ENCODE measurements around the gene RBFA.
"Not testable (repeated sequence)": the region's sequence is repeated elsewhere in the genome, so short reads cannot be mapped to it uniquely, and the experiment has no call there.

The RBFA gene

GRCh38 chr18:80026363-80026762, 7.9 kb upstream of the RBFA start:
- no peak for DNase-seq (ENCODE audit: insufficient read length, low spot score)
- no peak for FAIRE-seq

GRCh38 chr18:80027719-80028118, 6.5 kb upstream of the RBFA start:
- DNase-seq (ENCODE audit: insufficient read length, low spot score); FAIRE-seq: not testable (repeated sequence)

- DNase-seq (ENCODE audit: insufficient read length, low spot score) (no peak), FAIRE-seq (no peak)
Observed at GRCh38 chr18:80029690-80030089, 4.5 kb upstream of the RBFA start.

- peak; percentile 45 for FAIRE-seq
Observed at GRCh38 chr18:80033181-80034067, 810 bp upstream of the RBFA start.

GRCh38 chr18:80034852-80035406, 695 bp downstream of the RBFA start:
- DNase-seq (ENCODE audit: insufficient read length, low spot score) (no peak), FAIRE-seq (peak; percentile 26)

More at GRCh38 chr18:80033181-80034067, 810 bp upstream of the RBFA start:
- DNase-seq (ENCODE audit: insufficient read length, low spot score): no peak

- FAIRE-seq (peak; percentile 49), DNase-seq (ENCODE audit: insufficient read length, low spot score) (no peak)
Observed at GRCh38 chr18:80035997-80036396, 1.8 kb downstream of the RBFA start.

GRCh38 chr18:80037300-80037699, 3.1 kb downstream of the RBFA start:
- FAIRE-seq: no peak
- DNase-seq (ENCODE audit: insufficient read length, low spot score): no peak

- DNase-seq (ENCODE audit: insufficient read length, low spot score) (no peak), FAIRE-seq (no peak)
Observed at GRCh38 chr18:80037869-80038630, 3.8 kb downstream of the RBFA start.

- FAIRE-seq: no peak
Observed at GRCh38 chr18:80040515-80040914, 6.3 kb downstream of the RBFA start.

GRCh38 chr18:80041424-80041823, 7.2 kb downstream of the RBFA start:
- no peak for FAIRE-seq
- no peak for DNase-seq (ENCODE audit: insufficient read length, low spot score)

More at GRCh38 chr18:80040515-80040914, 6.3 kb downstream of the RBFA start:
- no peak for DNase-seq (ENCODE audit: insufficient read length, low spot score)

- no peak for DNase-seq (ENCODE audit: insufficient read length, low spot score)
- FAIRE-seq: no peak
Observed at GRCh38 chr18:80042785-80043184, 8.6 kb downstream of the RBFA start.

GRCh38 chr18:80044072-80044471, 9.8 kb downstream of the RBFA start:
- FAIRE-seq: no peak
- DNase-seq (ENCODE audit: insufficient read length, low spot score): no peak

GRCh38 chr18:80046011-80046410, 11.8 kb downstream of the RBFA start:
- FAIRE-seq: no peak
- no peak for DNase-seq (ENCODE audit: insufficient read length, low spot score)

- DNase-seq (ENCODE audit: insufficient read length, low spot score) (no peak), FAIRE-seq (no peak)
Observed at GRCh38 chr18:80046431-80046830, 12.2 kb downstream of the RBFA start.

- DNase-seq (ENCODE audit: insufficient read length, low spot score) (no peak), FAIRE-seq (no peak)
Observed at GRCh38 chr18:80046961-80047541, 12.8 kb downstream of the RBFA start.

- FAIRE-seq: no peak
Observed at GRCh38 chr18:80050797-80051196, 16.6 kb downstream of the RBFA start.

GRCh38 chr18:80056095-80056494, 21.9 kb downstream of the RBFA start:
- DNase-seq (ENCODE audit: insufficient read length, low spot score) (no peak), FAIRE-seq (no peak)

More at GRCh38 chr18:80050797-80051196, 16.6 kb downstream of the RBFA start:
- no peak for DNase-seq (ENCODE audit: insufficient read length, low spot score)

GRCh38 chr18:80059945-80060344, 25.7 kb downstream of the RBFA start:
- FAIRE-seq: no peak
- no peak for DNase-seq (ENCODE audit: insufficient read length, low spot score)

- no peak for DNase-seq (ENCODE audit: insufficient read length, low spot score)
- FAIRE-seq: no peak
Observed at GRCh38 chr18:80065705-80066104, 31.5 kb downstream of the RBFA start.

GRCh38 chr18:80067321-80067720, 33.1 kb downstream of the RBFA start:
- DNase-seq (ENCODE audit: insufficient read length, low spot score): no peak
- no peak for FAIRE-seq

- FAIRE-seq (no peak), DNase-seq (ENCODE audit: insufficient read length, low spot score) (no peak)
Observed at GRCh38 chr18:80067897-80068296, 33.7 kb downstream of the RBFA start.
